ENCODE results near the gene MED29.
A peak's percentile ranks its signal among the peaks of the same experiment; 100 is the strongest.

MED29 gene

DNA sequence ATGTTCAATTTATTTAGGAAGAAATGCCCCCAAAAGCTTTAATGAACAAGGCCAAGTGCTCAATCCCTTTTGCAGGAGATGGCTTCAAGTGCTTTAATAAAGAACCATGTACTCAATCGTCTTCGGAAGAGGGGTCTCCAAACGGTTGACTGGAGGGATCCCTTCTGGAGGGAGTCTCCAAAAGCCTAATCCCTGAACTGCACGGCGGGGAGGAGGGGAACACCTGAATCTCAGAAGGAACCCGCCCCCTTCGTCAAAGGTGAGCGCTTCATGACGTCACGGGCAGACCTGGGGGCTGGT, 777 bp upstream of the MED29 start:
- intact Hi-C loops (cut with DNase I; ENCODE audit: low total_unique reads), result no loop called here
- H3K27me3 ChIP-seq, result no peaks in the 10 kb centered on the region
- peaks cover 0 to 33% (median 23%) of the 10 kb centered on the region in 4 donors for H3K4me1 ChIP-seq
- DNase-seq, result no peak
- H3K4me3 ChIP-seq, result peak overlapping the region; percentile 72 to 85
- TF ChIP-seq CTCF (IDR thresholded peaks at IDR 0.05), result no peak
- H3K36me3 ChIP-seq, result peaks cover 21 to 64% (median 60%) of the 10 kb centered on the region in 3 donors
- H3K27ac ChIP-seq, result peak overlapping the region; percentile 96 to 98
- no peaks in the 10 kb centered on the region for H3K9me3 ChIP-seq

DNA sequence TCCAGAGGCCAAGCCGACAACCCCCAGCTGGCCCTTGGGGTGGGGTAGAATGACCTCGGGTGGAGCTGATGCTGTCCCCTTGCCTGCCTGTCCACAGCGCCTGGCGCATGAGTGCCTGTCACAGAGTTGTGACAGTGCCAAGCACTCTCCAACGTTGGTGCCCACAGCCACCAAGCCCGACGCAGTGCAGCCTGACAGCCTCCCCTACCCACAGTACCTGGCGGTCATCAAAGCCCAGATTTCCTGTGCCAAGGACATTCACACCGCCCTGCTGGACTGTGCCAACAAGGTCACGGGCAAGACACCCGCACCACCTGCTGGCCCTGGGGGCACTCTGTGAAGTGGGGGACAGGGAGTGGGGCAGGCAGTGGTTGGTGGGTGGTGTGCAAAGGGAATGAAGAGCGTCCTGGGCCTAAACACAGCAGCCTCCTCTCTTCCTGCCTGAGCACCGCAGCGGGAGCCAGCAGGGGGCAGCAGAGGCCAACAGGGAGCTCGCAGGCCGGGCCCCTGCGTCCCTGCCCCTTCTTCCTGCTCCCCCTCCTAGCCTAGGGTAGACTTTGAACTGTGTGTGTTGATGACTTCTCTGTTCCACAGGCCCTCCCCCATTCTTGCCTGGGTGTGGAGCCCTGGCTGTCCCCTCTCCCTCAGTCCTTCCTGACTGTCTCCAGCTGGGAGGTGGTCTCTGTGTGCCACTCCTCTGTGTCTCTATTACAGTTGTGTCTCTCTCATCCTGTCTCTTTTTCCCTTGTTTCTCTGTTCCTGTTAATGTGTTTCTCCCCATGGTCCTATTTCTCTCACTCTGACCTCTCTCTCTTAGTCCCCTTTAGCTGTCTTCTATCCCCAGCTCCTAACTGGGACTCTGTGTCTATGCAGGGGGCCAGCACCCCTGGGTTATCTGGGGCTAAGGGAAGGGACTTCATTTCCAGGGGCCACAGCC, 6.5 kb downstream of the MED29 start:
- Histone ChIP-seq H3K4me1 (peaks cover 6 to 37% (median 30%) of the 10 kb centered on the region in 4 donors), H3K9me3 (no peaks in the 10 kb centered on the region), H3K4me3 (peak overlapping the region in 1 of 2 donors; percentile 5), H3K36me3 (peaks cover 0 to 47% (median 39%) of the 10 kb centered on the region in 3 donors), H3K27me3 (no peaks in the 10 kb centered on the region), H3K27ac (peak overlapping the region; percentile 99 to 100)
- DNase-seq, result peak; percentile 91 to 93
- peak; percentile 98 for TF ChIP-seq CTCF (IDR thresholded peaks at IDR 0.05)
- intact Hi-C loops (cut with DNase I; ENCODE audit: low total_unique reads), result no loop called here

DNA sequence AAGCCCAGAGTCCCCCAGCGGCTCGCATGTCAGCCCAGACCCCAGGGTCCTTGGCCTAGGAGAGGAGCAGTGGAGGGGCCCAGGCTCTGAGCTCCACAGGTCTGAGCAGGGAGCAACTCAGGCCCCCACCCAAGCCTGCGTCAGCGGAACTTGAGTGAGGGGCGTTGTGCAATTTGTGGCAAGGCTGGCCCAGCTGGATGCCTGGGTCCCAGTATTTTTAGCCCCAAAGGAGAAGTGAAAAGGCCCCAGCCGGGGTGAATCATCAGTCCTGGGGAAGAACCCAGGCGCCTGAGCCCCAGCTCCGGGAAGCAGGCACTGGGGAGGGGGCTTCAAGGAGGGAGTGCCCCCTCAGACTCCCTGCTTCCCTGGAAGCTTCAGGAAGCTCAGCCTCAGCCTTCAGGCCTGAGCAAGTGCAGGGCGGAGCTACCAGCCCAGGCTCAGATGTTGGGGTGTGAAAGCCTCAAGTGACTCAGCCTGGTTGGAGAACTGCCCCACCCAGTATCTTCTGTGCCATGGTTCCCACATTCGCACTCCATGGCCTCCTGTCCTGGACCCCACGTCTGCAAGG, 7.2 kb downstream of the MED29 start:
- H3K27me3 ChIP-seq, result no peaks in the 10 kb centered on the region
- TF ChIP-seq CTCF (IDR thresholded peaks at IDR 0.05), result no peak
- H3K4me3 ChIP-seq, result peak overlapping the region in 1 of 2 donors; percentile 5
- intact Hi-C loops (cut with DNase I; ENCODE audit: low total_unique reads), result no loop called here
- H3K9me3 ChIP-seq, result no peaks in the 10 kb centered on the region
- peaks cover 0 to 46% (median 36%) of the 10 kb centered on the region in 3 donors for H3K36me3 ChIP-seq
- H3K27ac ChIP-seq, result peak overlapping the region; percentile 99 to 100
- peaks cover 6 to 40% (median 32%) of the 10 kb centered on the region in 4 donors for H3K4me1 ChIP-seq
- DNase-seq, result peak; percentile 86 to 90

- peaks cover 6 to 47% (median 37%) of the 10 kb centered on the region in 4 donors for H3K4me1 ChIP-seq
- TF ChIP-seq CTCF (IDR thresholded peaks at IDR 0.05), result no peak
- H3K36me3 ChIP-seq, result peaks cover 0 to 34% (median 23%) of the 10 kb centered on the region in 3 donors
- H3K4me3 ChIP-seq, result no peak overlapping the region
- intact Hi-C loops (cut with DNase I; ENCODE audit: low total_unique reads), result no loop called here
- DNase-seq, result no peak
- no peaks in the 10 kb centered on the region for H3K9me3 ChIP-seq
- H3K27me3 ChIP-seq, result no peaks in the 10 kb centered on the region
- H3K27ac ChIP-seq, result peak overlapping the region; percentile 99 to 100
These were observed 8.5 kb downstream of the MED29 start for GRCh38 chr19:39399668-39400050.

GRCh38 chr19:39400061-39400460, 8.9 kb downstream of the MED29 start:
- intact Hi-C loops (cut with DNase I; ENCODE audit: low total_unique reads), result no loop called here
- Histone ChIP-seq H3K27me3 (no peaks in the 10 kb centered on the region), H3K36me3 (peaks cover 0 to 30% (median 19%) of the 10 kb centered on the region in 3 donors), H3K4me3 (no peak overlapping the region), H3K4me1 (peaks cover 6 to 51% (median 38%) of the 10 kb centered on the region in 4 donors), H3K9me3 (no peaks in the 10 kb centered on the region), H3K27ac (peak overlapping the region; percentile 99 to 100)
- no peak for DNase-seq
- TF ChIP-seq CTCF (IDR thresholded peaks at IDR 0.05), result no peak
